Measurements from ENCODE around the gene UQCR10. TPM values are rescaled to one million over a fixed set of nuclear protein-coding genes. Genes with fewer than 3 reads are reported as not detected.

UQCR10 gene
- total RNA-seq, 1 experiment from 2014 or later: 147 TPM

- Histone ChIP-seq H3K4me1 (no peaks in the 10 kb centered on the region; the same call in 1 of the 2 replicates), H3K9me3 (no peaks in the 10 kb centered on the region), H3K36me3 (ENCODE audit: control insufficient read depth, insufficient read depth, low read length) (peaks cover 1% of the 10 kb centered on the region; the same call in 1 of the 2 replicates), H3K4me3 (ENCODE audit: low read depth, low read length) (no peak overlapping the region), H3K27me3 (replicated peaks; ENCODE audit: control insufficient read depth, insufficient read depth, low read length) (no peaks in the 10 kb centered on the region)
- TF ChIP-seq CTCF (IDR thresholded peaks at IDR 0.05; ENCODE audit: insufficient read depth in 1 of 2, low read depth in 1 of 2, low read length in 1 of 2, severe bottlenecking in 1 of 2, unreplicated experiment in 1 of 2): no peak
- Mint-ChIP-seq H3K27ac (ENCODE audit: unreplicated experiment) (no peak overlapping the region), H3K27me3 (ENCODE audit: insufficient read depth, unreplicated experiment) (no peaks in the 10 kb centered on the region), H3K4me3 (ENCODE audit: unreplicated experiment) (no peak overlapping the region), H3K9me3 (ENCODE audit: unreplicated experiment) (no peaks in the 10 kb centered on the region), H3K4me1 (ENCODE audit: low read depth, unreplicated experiment) (peaks cover 23% of the 10 kb centered on the region), H3K36me3 (ENCODE audit: insufficient read depth, unreplicated experiment) (peaks cover 62% of the 10 kb centered on the region)
- DNase-seq: no peak
- POLR2A ChIA-PET: no interaction called here
- intact Hi-C loops (cut with micrococcal nuclease; ENCODE audit: unreplicated experiment): no loop called here
- no TSS peak for BruUV-seq (replicated peaks)
- CTCF ChIA-PET: interaction anchor here (1.3 kb wide), 1 partner anchor 188 kb away, joined by 3 read pairs; no protein-coding TSS in a partner anchor
These were observed 49.8 kb downstream of the UQCR10 start for GRCh38 chr22:29816980-29817379.

- Mint-ChIP-seq H3K4me3 (ENCODE audit: unreplicated experiment) (no peak overlapping the region), H3K4me1 (ENCODE audit: low read depth, unreplicated experiment) (peaks cover 16% of the 10 kb centered on the region), H3K27me3 (ENCODE audit: insufficient read depth, unreplicated experiment) (no peaks in the 10 kb centered on the region), H3K9me3 (ENCODE audit: unreplicated experiment) (no peaks in the 10 kb centered on the region), H3K27ac (ENCODE audit: unreplicated experiment) (no peak overlapping the region), H3K36me3 (ENCODE audit: insufficient read depth, unreplicated experiment) (peaks cover 62% of the 10 kb centered on the region)
- H3K9me3 ChIP-seq: no peaks in the 10 kb centered on the region
- no peaks in the 10 kb centered on the region for H3K27me3 ChIP-seq (replicated peaks; ENCODE audit: control insufficient read depth, insufficient read depth, low read length)
- CTCF ChIA-PET: no interaction called here
- DNase-seq: no peak
- H3K4me1 ChIP-seq: no peaks in the 10 kb centered on the region; the same call in 1 of the 2 replicates
- H3K36me3 ChIP-seq (ENCODE audit: control insufficient read depth, insufficient read depth, low read length): peaks cover 1% of the 10 kb centered on the region; the same call in 1 of the 2 replicates
- H3K4me3 ChIP-seq (ENCODE audit: low read depth, low read length): no peak overlapping the region
- POLR2A ChIA-PET: no interaction called here
- TF ChIP-seq CTCF (IDR thresholded peaks at IDR 0.05; ENCODE audit: insufficient read depth in 1 of 2, low read depth in 1 of 2, low read length in 1 of 2, severe bottlenecking in 1 of 2, unreplicated experiment in 1 of 2): no peak
- intact Hi-C loops (cut with micrococcal nuclease; ENCODE audit: unreplicated experiment): no loop called here
- no TSS peak for BruUV-seq (replicated peaks)
These were observed 50.6 kb downstream of the UQCR10 start for GRCh38 chr22:29817724-29818123.

GRCh38 chr22:29819501-29819900 lies 52.3 kb downstream of the UQCR10 start:
- intact Hi-C loops (cut with micrococcal nuclease; ENCODE audit: unreplicated experiment): no loop called here
- Histone ChIP-seq H3K4me3 (ENCODE audit: low read depth, low read length) (no peak overlapping the region), H3K4me1 (no peaks in the 10 kb centered on the region), H3K27me3 (replicated peaks; ENCODE audit: control insufficient read depth, insufficient read depth, low read length) (no peaks in the 10 kb centered on the region), H3K36me3 (ENCODE audit: control insufficient read depth, insufficient read depth, low read length) (peaks cover 1% of the 10 kb centered on the region; the same call in 1 of the 2 replicates), H3K9me3 (no peaks in the 10 kb centered on the region)
- TF ChIP-seq CTCF (IDR thresholded peaks at IDR 0.05; ENCODE audit: insufficient read depth in 1 of 2, low read depth in 1 of 2, low read length in 1 of 2, severe bottlenecking in 1 of 2, unreplicated experiment in 1 of 2): no peak
- ChIA-PET POLR2A (no interaction called here), CTCF (interaction anchor here (0.6 kb wide), 1 partner anchor 64 kb away, joined by 3 read pairs; no protein-coding TSS in a partner anchor)
- BruUV-seq (replicated peaks): no TSS peak
- DNase-seq: no peak
- Mint-ChIP-seq H3K36me3 (ENCODE audit: insufficient read depth, unreplicated experiment) (peaks cover 58% of the 10 kb centered on the region), H3K27me3 (ENCODE audit: insufficient read depth, unreplicated experiment) (no peaks in the 10 kb centered on the region), H3K9me3 (ENCODE audit: unreplicated experiment) (no peaks in the 10 kb centered on the region), H3K27ac (ENCODE audit: unreplicated experiment) (no peak overlapping the region), H3K4me1 (ENCODE audit: low read depth, unreplicated experiment) (peaks cover 5% of the 10 kb centered on the region), H3K4me3 (ENCODE audit: unreplicated experiment) (no peak overlapping the region)

Other genes starting within 250 kb of the UQCR10 start
- 61.1 and 74.6 TPM in 2 replicates for gene THOC5, start 213.6 kb upstream of the UQCR10 start, total RNA-seq (2022)
- gene NIPSNAP1, start 186.3 kb upstream of the UQCR10 start, total RNA-seq (2022): 81.8 and 102 TPM in 2 replicates
- 53.2 and 56.5 TPM in 2 replicates for gene NF2, start 163.7 kb upstream of the UQCR10 start, total RNA-seq (2022)
- not detected in 2 replicates for gene CABP7, start 47.4 kb upstream of the UQCR10 start, total RNA-seq (2022)
- gene ZMAT5, start 362 bp upstream of the UQCR10 start, total RNA-seq (2022): 13.0 and 19.7 TPM in 2 replicates
- 61.4 and 68.8 TPM in 2 replicates for gene ASCC2, start 70.9 kb downstream of the UQCR10 start, total RNA-seq (2022)
- 27.3 and 30.2 TPM in 2 replicates for gene MTMR3, start 115.8 kb downstream of the UQCR10 start, total RNA-seq (2022)